ELF-1 (cell line): ENCODE results near the gene HAT1.

Experiments
- DNase-seq: peaks from one replicate; pipeline ENCODE4 v3.0.0-alpha.2; 2016; ENCODE audit warnings: low read depth, low spot score

Gene HAT1

DNA sequence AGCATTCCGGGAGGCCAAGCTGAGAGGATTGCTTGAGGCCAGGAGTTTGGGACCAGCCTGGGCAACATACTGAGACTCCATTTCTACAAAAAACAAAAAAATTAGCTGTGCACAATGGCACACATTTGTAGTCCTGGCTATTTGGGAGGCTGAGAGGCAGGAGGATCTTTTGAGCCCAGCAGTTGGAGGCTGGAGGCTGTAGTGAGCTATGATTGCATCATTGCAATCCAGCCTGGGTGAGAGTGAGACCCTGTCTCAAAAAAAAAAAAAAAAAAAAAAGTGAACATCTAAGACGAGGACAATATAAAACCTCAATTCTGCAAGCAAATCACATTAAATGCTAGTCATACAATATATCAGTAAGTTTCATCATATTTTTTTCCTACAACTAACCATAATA lies 2.8 kb upstream of the HAT1 start:
- DNase-seq: no peak

GRCh38 chr2:171921970-171922229 lies 361 bp upstream of the HAT1 start:
- no peak for DNase-seq

DNA sequence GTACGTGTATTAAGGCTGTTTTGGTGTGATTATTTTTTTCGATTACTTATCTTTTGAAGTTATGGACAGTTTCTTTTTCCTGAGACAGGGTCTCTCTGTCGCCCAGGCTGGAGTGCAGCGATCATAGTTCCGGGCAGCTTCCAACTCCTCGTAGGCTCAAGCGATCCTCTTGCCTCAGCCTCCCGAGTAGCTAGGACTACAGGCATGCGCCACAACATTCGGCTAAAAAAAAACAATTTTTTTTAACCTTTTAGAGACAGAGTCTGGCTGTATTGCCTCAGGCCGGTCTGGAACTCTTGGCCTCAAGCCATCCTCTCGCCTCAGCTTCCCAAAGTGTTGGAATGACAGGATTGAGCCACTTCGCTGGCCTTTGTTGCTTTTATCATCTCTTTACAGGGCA lies 945 bp downstream of the HAT1 start:
- peak; percentile 49 for DNase-seq

- no peak for DNase-seq
These were observed 2.1 kb downstream of the HAT1 start for GRCh38 chr2:171924170-171924942.

DNA sequence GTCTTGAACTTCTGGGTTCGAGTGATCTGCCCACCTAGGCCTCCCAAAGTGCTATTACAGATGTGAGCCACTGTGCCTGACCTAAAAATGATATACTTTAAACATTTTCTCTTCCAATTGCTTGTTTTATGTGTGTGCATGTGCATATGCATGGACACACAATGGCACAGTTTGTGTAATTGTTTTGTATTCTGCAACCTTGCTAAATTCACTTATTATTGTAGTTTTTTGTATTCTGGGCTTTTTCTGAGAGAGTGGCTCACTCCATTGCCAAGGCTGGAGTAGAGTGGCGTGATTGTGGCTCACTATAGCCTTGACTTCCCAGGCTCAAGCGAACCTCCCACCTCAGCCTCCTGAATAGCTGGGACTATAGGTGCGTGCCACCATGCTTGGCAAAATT lies 8.1 kb downstream of the HAT1 start:
- DNase-seq: no peak

DNA sequence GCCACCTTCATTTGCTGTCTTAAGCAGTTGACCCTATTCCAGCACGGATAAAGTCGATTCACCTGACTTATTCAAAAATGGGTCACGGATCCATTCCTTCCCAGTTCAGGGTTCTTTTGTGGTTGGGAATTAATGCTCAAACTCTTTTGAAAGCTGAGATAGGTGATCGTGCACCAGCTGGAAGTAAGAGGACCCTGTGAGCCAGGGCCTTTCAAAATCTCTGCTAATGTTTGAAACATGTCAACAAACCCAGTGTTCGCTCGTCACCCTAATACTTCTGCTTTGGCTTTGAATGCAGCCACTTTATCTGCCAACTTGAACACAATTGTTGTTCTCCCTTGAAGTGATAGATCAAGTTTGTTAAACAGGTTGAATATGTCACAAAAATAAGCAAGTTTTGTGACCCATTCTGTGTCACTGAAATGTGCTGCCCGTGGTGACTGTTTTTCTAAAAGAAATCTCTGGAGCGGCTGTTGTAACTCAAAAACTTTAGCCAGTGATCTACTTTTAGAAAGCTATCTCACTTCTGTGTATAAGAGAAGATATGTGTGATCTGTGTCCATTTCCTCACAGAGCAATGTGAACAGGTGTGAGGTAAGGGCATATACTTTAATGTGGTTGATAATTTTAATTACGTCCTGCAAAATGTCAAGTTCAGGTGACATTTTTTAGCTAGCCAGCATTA lies 16.9 kb downstream of the HAT1 start:
- DNase-seq: no peak

DNA sequence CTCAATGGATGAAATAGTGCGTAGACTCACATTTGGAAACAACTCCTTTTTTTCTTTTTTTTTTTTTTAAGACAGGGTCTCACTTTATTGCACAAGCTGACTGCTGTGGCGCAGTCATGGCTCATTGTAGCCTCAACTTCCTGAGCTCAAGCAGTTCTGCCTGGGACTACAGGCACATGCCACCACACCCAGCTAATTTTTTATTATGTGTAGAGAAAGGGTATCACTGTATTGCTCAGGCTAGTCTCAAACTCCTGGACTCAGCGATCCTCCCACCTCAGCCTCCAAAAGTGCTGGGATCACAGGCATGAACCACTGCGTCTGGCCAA lies 17.4 kb downstream of the HAT1 start:
- DNase-seq: no peak

DNA sequence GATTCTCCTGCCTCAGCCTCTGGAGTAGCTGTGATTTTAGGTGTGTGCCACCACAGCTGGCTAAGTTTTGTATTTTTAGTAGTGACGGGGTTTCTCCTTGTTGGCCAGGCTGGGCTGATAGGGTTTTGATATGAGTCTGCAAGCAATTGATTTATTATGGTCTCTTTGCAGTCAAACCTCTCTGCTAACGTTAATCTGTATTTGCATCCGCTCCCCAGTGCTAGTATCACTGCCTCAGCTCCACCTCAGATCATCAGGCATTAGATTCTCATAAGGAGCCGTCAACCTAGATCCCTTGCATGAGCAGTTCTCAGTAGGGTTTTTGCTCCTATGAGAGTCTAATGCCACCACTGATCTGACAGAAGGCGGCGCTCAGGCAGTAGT lies 19.0 kb downstream of the HAT1 start:
- no peak for DNase-seq

GRCh38 chr2:171943869-171944268 lies 21.6 kb downstream of the HAT1 start:
- DNase-seq: no peak

DNA sequence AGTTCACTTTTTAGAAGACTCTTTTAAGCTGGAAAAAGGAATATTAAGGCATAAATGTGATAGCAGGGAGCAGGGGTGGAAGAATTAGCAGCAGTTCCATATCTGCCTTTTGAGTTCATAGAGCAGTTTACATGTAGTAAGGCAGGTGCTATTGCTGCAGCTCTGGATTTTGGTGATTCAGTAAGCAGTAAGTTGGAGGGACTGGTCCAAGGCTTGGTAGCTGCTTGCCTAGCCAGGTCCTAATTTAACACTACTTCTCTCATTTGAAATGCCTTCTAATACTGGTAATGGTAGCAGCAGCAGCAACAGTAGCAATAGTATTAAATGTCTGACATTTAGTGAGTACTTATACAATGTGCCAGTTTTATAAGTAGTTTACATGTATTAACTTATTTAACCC lies 30.0 kb downstream of the HAT1 start:
- DNase-seq: no peak

DNA sequence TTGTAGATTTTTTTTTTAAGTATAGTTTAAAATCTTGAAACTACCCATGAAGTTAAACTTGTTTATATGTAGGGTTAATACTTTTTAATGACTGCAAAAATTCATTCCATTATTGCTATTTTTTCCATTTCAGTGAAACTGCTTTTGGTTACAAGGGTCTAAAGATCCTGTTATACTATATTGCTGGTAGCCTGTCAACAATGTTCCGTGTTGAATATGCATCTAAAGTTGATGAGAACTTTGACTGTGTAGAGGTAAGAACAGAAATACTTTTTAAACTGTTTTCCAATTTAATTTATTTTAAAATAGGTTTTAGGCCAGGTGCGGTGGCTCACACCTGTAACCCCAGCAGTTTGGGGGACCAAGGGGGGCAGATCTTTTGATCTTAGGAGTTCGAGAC lies 30.5 kb downstream of the HAT1 start:
- DNase-seq: no peak

GRCh38 chr2:171956135-171956825 lies 34.0 kb downstream of the HAT1 start:
- no peak for DNase-seq

- peak; percentile 8 for DNase-seq
These were observed 34.8 kb downstream of the HAT1 start for GRCh38 chr2:171957061-171957460.

GRCh38 chr2:171958475-171958874 lies 36.2 kb downstream of the HAT1 start:
- no peak for DNase-seq

- no peak for DNase-seq
These were observed 37.7 kb downstream of the HAT1 start for GRCh38 chr2:171959998-171960397.

DNA sequence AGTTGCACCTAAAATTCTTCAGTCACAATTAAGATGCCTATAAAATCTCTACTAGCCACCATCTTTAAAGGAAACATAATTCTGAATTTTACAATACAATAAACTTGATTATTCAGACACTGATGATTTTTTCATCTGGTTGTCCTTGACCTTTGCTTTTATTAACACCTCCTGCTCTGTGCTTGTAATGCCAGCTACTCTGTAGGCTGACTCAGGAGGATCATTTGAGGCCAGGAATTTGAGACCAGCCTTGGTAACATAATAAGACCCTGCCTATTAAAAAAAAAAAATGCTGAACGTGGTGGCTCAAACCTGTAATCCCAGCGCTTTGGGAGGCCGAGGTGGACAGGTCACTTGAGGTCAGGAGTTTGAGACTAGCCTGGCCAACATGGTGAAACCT lies 38.3 kb downstream of the HAT1 start:
- no peak for DNase-seq

DNA sequence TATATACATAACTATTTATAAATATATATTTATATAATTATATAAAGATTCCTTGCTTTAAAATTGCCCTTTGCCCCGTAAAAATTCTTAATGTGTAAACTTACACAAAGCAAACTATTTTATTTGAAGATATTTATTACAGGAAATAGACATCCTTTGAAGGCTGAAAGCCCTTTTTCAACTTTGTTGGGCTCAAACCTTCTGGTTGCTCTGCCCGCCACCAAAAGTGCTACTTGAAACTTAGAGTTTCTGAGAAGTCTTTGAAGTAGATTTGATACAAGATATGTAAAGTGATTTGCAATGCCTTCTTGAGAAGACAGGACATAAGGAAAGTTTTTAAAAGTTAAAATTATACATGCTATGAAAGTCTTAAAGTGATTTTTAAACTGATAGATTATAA lies 40.9 kb downstream of the HAT1 start:
- no peak for DNase-seq

- DNase-seq: no peak
These were observed 42.0 kb downstream of the HAT1 start for GRCh38 chr2:171964308-171964707.

DNA sequence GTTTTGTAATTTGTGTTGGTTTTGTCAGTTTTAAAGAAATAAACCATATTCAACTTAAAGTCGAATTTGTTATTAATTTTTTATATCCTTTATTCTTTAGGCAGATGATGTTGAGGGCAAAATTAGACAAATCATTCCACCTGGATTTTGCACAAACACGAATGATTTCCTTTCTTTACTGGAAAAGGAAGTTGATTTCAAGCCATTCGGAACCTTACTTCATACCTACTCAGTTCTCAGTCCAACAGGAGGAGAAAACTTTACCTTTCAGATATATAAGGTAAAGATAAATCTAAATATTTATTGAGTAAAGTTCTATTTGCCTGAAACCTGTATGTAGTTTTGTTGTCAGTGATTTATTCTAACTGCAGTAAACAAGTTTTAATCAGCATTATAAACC lies 43.0 kb downstream of the HAT1 start:
- no peak for DNase-seq

DNA sequence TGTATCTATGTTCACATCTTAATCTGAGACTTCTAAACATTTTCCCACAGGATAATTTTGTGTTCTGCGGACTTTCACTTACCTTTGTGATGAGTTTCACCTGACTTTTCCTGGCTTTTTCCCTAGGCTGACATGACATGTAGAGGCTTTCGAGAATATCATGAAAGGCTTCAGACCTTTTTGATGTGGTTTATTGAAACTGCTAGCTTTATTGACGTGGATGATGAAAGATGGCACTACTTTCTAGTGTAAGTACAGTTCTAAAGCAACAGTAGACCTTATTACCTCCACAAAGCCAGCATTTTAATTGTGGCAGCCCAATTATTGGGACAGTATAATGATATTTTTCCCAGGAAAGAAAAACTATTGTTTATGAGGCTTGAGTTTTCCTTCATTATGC lies 43.4 kb downstream of the HAT1 start:
- no peak for DNase-seq

GRCh38 chr2:171966235-171966634 lies 44.0 kb downstream of the HAT1 start:
- no peak for DNase-seq

DNA sequence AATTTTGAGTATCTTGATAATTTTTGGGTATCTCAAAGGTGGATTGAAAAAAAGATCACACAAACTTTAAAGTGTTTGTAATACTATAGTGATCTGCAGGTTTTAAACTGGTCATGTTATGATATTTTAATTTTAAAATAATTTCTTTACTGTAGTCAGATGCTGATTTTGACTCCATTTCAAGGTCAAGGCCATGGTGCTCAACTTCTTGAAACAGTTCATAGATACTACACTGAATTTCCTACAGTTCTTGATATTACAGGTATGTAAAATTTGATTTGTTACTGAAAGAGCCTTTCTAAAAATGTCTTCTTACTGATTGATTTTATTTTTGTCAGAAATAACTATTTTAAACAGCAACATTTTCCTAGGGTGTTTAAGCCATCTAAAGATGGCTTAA lies 44.4 kb downstream of the HAT1 start:
- DNase-seq: no peak

- DNase-seq: no peak
These were observed 46.2 kb downstream of the HAT1 start for GRCh38 chr2:171968509-171968908.
